HCT116 (cell line): Measurements from ENCODE around the gene ANKS1A. TPM values are rescaled to one million over a fixed set of nuclear protein-coding genes. Genes with fewer than 3 reads are reported as not detected.

Experiments
- ATAC-seq: fragments of 200-7000 bp; cut with Tn5 transposase; 2 replicates; pipeline ENCODE4 v1.9.1; 2020; ENCODE audit warnings: mild to moderate bottlenecking, moderate library complexity
- BruUV-seq: library from RNA; stranded (reverse); fragments of 400-500 nt; replicated peaks from 2 replicates; lab custom pipeline; 2021; lab: Mats Ljungman, UMichigan
- CTCF ChIA-PET: fragments of 300-600 bp; sonication (Branson Sonifier 250); formaldehyde crosslinking; loops from one replicate; lab custom pipeline; 2021; ENCODE audit warnings: antibody characterized with exemption; lab: Charles Lee
- POLR2A ChIA-PET: fragments of 300-600, 350-600 bp; sonication (Branson Sonifier 250); formaldehyde crosslinking; loops from one replicate; lab custom pipeline; 2021; ENCODE audit warnings: antibody characterized with exemption; lab: Charles Lee
- RAD21 ChIA-PET, 2 experiments: fragments of 300-600 bp; sonication (Branson Sonifier 250); formaldehyde crosslinking; loops; one replicate each; lab custom pipeline; 2023; ENCODE audit warnings: low total read pairs in 2 of 2; ENCODE audit not compliant: uncharacterized antibody in 2 of 2, unreplicated experiment in 2 of 2, low non-redundant PET in 1 of 2; lab: Charles Lee
- DNase-seq: peaks from one replicate; pipeline ENCODE4 v3.0.0-alpha.2; 2010; ENCODE audit warnings: low read depth, low spot score
- H2AFZ ChIP-seq: fragments of 200-600 bp; shearing (Covaris generic), sonication (generic); 2 replicates; pipeline ENCODE4 v1.6.1; 2017; ENCODE audit warnings: low read depth, mixed run types, mixed read lengths, antibody characterized with exemption, low read length; ENCODE audit not compliant: poor library complexity, severe bottlenecking
- H3K27ac ChIP-seq: 2 replicates; pipeline ENCODE4 v1.5.1; 2012; ENCODE audit warnings: low read depth, low read length
- H3K27me3 ChIP-seq: fragments of 200-600 bp; sonication (generic); 2 replicates; pipeline ENCODE4 v1.6.1; 2016; ENCODE audit warnings: mixed run types, low read length, mixed read lengths; ENCODE audit not compliant: insufficient read depth
- H3K36me3 ChIP-seq, 2 experiments: fragments of 200-500 bp in 1 of 2; fragments of 200-600 bp in 1 of 2; sonication (Bioruptor generic) in 1 of 2; sonication (generic) in 1 of 2; 2 replicates each; pipeline versions ENCODE4 v1.5.1 to v1.6.1; 2014 to 2016; ENCODE audit warnings: low read length in 2 of 2, inconsistent platforms in 1 of 2, mixed read lengths in 1 of 2, mixed run types in 1 of 2; ENCODE audit not compliant: insufficient read depth in 2 of 2, control insufficient read depth in 1 of 2
- H3K4me1 ChIP-seq, 2 experiments: fragments of 200-600 bp in 1 of 2; sonication (generic) in 1 of 2; 2 replicates each; pipeline versions ENCODE4 v1.5.1 to v1.6.1; 2012 to 2017; ENCODE audit warnings: low read length in 2 of 2, inconsistent platforms in 1 of 2, mild to moderate bottlenecking in 1 of 2, mixed read lengths in 1 of 2, mixed run types in 1 of 2, moderate library complexity in 1 of 2; ENCODE audit not compliant: insufficient read depth in 2 of 2, control insufficient read depth in 1 of 2
- H3K4me2 ChIP-seq: fragments of 200-600 bp; sonication (generic); 2 replicates; pipeline ENCODE4 v1.6.1; 2017; ENCODE audit warnings: mixed run types, low read length, mixed read lengths
- H3K4me3 ChIP-seq, 2 experiments: fragments of 200-600 bp in 1 of 2; sonication (generic) in 1 of 2; replicated peaks in 1 of 2; 2 replicates each; pipeline ENCODE4 v1.5.1; 2011 to 2016; ENCODE audit warnings: low read length in 2 of 2, control low read depth in 1 of 2, low read depth in 1 of 2, mild to moderate bottlenecking in 1 of 2, mixed read lengths in 1 of 2, mixed run types in 1 of 2
- H3K79me2 ChIP-seq: fragments of 200-600 bp; sonication (generic); 2 replicates; pipeline ENCODE4 v1.6.1; 2017; ENCODE audit warnings: mild to moderate bottlenecking, mixed run types, low read length, moderate library complexity, mixed read lengths; ENCODE audit not compliant: insufficient read depth
- H3K9ac ChIP-seq: fragments of 200-600 bp; sonication (generic); 2 replicates; pipeline ENCODE4 v1.6.1; 2016; ENCODE audit warnings: low read length, mixed read lengths
- H3K9me2 ChIP-seq: fragments of 200-600 bp; sonication (generic), shearing (Covaris generic); 2 replicates; pipeline ENCODE4 v1.6.1; 2017; ENCODE audit warnings: mixed run types, mild to moderate bottlenecking, moderate library complexity; ENCODE audit not compliant: insufficient read depth
- H3K9me3 ChIP-seq, 2 experiments: fragments of 200-500 bp in 1 of 2; fragments of 200-600 bp in 1 of 2; sonication (Bioruptor generic) in 1 of 2; sonication (generic) in 1 of 2; 2 replicates each; pipeline ENCODE4 v1.6.1; 2014 to 2017; ENCODE audit warnings: low read length in 2 of 2, mixed read lengths in 2 of 2, inconsistent platforms in 1 of 2, low read depth in 1 of 2, mild to moderate bottlenecking in 1 of 2, mixed run types in 1 of 2, moderate library complexity in 1 of 2; ENCODE audit not compliant: control insufficient read depth in 1 of 2, insufficient read depth in 1 of 2
- H4K20me1 ChIP-seq: fragments of 200-600 bp; sonication (generic), shearing (Covaris generic); 2 replicates; pipeline ENCODE4 v1.6.1; 2017; ENCODE audit warnings: mixed run types, mild to moderate bottlenecking, moderate library complexity; ENCODE audit not compliant: insufficient read depth
- CBX3 ChIP-seq: IDR thresholded peaks from 2 replicates; pipeline ENCODE4 v1.6.1; 2012; ENCODE audit warnings: low read depth
- CEBPB ChIP-seq: IDR thresholded peaks from 2 replicates; pipeline ENCODE4 v1.6.1; 2012; ENCODE audit warnings: low read depth
- CTCF ChIP-seq, 3 experiments: fragments of 200-600 bp in 1 of 3; sonication (generic) in 1 of 3; IDR thresholded peaks in 2 of 3; conservative IDR thresholded peaks in 1 of 3; 2 replicates each; pipeline ENCODE4 v1.5.1; 2012 to 2017; ENCODE audit warnings: low read depth in 2 of 3, low read length in 2 of 3, antibody characterized with exemption in 1 of 3, borderline replicate concordance in 1 of 3, control low read depth in 1 of 3, mild to moderate bottlenecking in 1 of 3, mixed read lengths in 1 of 3, mixed run types in 1 of 3, moderate library complexity in 1 of 3; ENCODE audit not compliant: insufficient read depth in 1 of 3
- EZH2 ChIP-seq: fragments of 200-600 bp; sonication (generic); IDR thresholded peaks from 2 replicates; pipeline ENCODE4 v1.6.1; 2017; ENCODE audit warnings: antibody characterized with exemption, mixed run types
- FOSL1 ChIP-seq: IDR thresholded peaks from 2 replicates; pipeline ENCODE4 v1.6.1; 2012; ENCODE audit warnings: low read depth
- SP1 ChIP-seq: IDR thresholded peaks from 2 replicates; pipeline ENCODE4 v1.6.1; 2012; ENCODE audit warnings: low read depth
- SRF ChIP-seq: IDR thresholded peaks from 2 replicates; pipeline ENCODE4 v1.6.1; 2012; ENCODE audit warnings: low read depth
- TCF7L2 ChIP-seq: IDR thresholded peaks from 2 replicates; pipeline ENCODE4 v1.7.0; 2011; ENCODE audit warnings: borderline replicate concordance, inconsistent platforms; ENCODE audit not compliant: insufficient read depth, insufficient read length; ENCODE audit errors: extremely low read depth
- YY1 ChIP-seq: IDR thresholded peaks from 2 replicates; pipeline ENCODE4 v1.6.1; 2011; ENCODE audit warnings: low read length, low read depth, moderate library complexity, mild to moderate bottlenecking; ENCODE audit not compliant: insufficient replicate concordance; ENCODE audit errors: extremely low read depth
- ZNF274 ChIP-seq: fragments of 200-500 bp; sonication (Bioruptor generic); IDR thresholded peaks from 2 replicates; pipeline ENCODE4 v1.6.1; 2014; ENCODE audit warnings: mild to moderate bottlenecking, low read depth, low read length, inconsistent platforms
- intact Hi-C: fragments of 100-400 bp; cut with micrococcal nuclease; formaldehyde crosslinking; loops from 2 replicates; pipeline ENCODE4 v1.10.0; 2022
- total RNA-seq: library from RNA; stranded (reverse); gene quantifications from one replicate; pipeline ENCODE4 v1.2.1, GENCODE V29; 2021; ENCODE audit not compliant: unreplicated experiment
- TF ChIP-seq, protein P1 (sequence below): IDR thresholded peaks from 2 replicates; pipeline ENCODE4 v1.6.1; 2012; ENCODE audit warnings: low read depth

ANKS1A gene
- total RNA-seq, 1 experiment from 2014 or later, result 20.6 TPM

GRCh38 chr6:34912715-34913464 is 23.8 kb downstream of the ANKS1A start:
- no peak overlapping the region for H3K9ac ChIP-seq

More at GRCh38 chr6:34912715-34913464, 23.8 kb downstream of the ANKS1A start:
- H3K9me2 ChIP-seq, result no peaks in the 10 kb centered on the region
- TF ChIP-seq TCF7L2 (no peak), ZNF274 (no peak), FOSL1 (no peak), YY1 (no peak), CBX3 (no peak), CEBPB (no peak), SP1 (no peak), SRF (no peak), EZH2 (no peak), CTCF (IDR thresholded peaks at IDR 0.05 in 2 of 3, conservative IDR thresholded peaks at IDR 0.05 in 1 of 3; ENCODE audit: borderline replicate concordance in 1 of 3, insufficient read depth in 1 of 3, low read depth in 2 of 3, low read length in 2 of 3) (no peak)
- TF ChIP-seq, protein P1, sequence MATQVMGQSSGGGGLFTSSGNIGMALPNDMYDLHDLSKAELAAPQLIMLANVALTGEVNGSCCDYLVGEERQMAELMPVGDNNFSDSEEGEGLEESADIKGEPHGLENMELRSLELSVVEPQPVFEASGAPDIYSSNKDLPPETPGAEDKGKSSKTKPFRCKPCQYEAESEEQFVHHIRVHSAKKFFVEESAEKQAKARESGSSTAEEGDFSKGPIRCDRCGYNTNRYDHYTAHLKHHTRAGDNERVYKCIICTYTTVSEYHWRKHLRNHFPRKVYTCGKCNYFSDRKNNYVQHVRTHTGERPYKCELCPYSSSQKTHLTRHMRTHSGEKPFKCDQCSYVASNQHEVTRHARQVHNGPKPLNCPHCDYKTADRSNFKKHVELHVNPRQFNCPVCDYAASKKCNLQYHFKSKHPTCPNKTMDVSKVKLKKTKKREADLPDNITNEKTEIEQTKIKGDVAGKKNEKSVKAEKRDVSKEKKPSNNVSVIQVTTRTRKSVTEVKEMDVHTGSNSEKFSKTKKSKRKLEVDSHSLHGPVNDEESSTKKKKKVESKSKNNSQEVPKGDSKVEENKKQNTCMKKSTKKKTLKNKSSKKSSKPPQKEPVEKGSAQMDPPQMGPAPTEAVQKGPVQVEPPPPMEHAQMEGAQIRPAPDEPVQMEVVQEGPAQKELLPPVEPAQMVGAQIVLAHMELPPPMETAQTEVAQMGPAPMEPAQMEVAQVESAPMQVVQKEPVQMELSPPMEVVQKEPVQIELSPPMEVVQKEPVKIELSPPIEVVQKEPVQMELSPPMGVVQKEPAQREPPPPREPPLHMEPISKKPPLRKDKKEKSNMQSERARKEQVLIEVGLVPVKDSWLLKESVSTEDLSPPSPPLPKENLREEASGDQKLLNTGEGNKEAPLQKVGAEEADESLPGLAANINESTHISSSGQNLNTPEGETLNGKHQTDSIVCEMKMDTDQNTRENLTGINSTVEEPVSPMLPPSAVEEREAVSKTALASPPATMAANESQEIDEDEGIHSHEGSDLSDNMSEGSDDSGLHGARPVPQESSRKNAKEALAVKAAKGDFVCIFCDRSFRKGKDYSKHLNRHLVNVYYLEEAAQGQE, result no peak
- TF ChIP-seq, all 23 proteins: peak for 0
- Histone ChIP-seq H3K36me3 (no peaks in the 10 kb centered on the region), H3K27ac (no peak overlapping the region), H3K79me2 (peaks cover 82% of the 10 kb centered on the region), H3K4me3 (no peak overlapping the region), H3K4me2 (no peak overlapping the region), H4K20me1 (peaks cover 4% of the 10 kb centered on the region; the same call in 1 of the 2 replicates), H3K4me1 (peaks cover 0 to 3% of the 10 kb centered on the region in 2 experiments; a peak in 1 of 4 replicates), H3K27me3 (no peaks in the 10 kb centered on the region), H2AFZ (no peak overlapping the region), H3K9me3 (no peaks in the 10 kb centered on the region)
- RAD21 ChIA-PET, result no interaction called here
- intact Hi-C loops, result no loop called here
- no peak for DNase-seq
- POLR2A ChIA-PET, result no interaction called here
- CTCF ChIA-PET, result no interaction called here
- 0 out of 2 replicates have a peak, but pooled peaks have one; percentile 34 for ATAC-seq
- BruUV-seq, result no TSS peak
